Measurements from ENCODE around the gene GAS2L3.
"Not testable (repeated sequence)": the region's sequence is repeated elsewhere in the genome, so short reads cannot be mapped to it uniquely, and the experiment has no call there.

The GAS2L3 gene

DNA sequence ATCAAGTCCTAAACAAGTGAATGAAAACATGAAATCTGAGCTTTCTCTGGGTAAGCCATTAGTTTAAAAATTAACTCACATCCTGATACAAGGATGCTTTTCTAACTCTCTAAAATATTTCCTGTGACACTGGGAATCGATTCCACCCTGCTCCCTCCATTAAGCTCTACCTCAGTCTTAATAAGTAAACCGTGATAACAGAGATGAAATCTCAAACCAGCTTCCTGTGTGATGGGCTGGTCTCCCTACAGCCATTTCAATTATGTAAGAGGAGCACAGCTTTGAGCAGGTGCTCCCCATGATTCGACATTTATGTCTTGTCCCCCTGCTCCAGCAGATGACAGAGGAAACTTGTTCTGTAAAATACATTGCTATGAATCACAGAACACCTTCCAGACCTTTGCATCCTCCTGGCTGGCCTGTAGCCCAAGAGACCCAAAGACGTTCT lies 59.0 kb downstream of the GAS2L3 start:
- H3K4me3 ChIP-seq = no peak overlapping the region

DNA sequence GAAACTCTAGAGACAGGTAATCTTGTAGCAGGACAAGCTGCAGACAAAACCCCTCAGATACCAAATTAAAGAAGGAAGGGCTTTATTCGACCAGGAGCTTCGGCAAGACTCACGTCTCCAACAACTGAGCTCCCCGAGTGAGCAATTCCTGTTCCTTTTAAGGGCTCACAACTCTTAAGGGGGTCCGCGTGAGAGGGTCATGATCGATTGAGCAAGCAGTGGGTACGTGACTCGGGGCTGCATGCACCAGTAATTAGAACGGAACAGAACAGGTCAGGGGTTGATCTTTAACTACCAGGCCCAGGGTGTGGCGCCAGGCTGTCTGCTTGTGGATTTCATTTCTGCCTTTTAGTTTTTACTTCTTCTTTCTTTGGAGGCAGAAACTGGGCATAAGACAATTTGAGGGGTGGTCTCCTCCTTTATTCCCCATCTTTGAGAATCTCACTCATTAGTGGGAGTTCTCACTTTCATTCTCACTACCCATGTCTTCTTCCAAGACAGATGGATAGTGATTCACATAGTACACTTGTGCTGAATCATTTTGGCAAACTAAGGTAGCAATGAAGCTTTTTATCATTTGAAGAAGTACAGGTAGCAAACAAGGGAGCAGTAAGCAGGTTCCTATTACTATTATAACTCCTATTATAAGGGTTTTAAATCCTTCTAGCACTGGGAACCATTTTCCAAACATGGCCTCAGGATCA lies 59.8 kb downstream of the GAS2L3 start:
- H3K36me3 ChIP-seq (ENCODE audit: insufficient read depth, low read length); H3K4me3 ChIP-seq; H3K27ac ChIP-seq; H3K9me3 ChIP-seq (ENCODE audit: low read depth, low read length); DNase-seq (ENCODE audit: low read depth, low spot score); H3K9ac ChIP-seq (ENCODE audit: insufficient read length): not testable (repeated sequence)

More for the DNA sequence above, 59.0 kb downstream of the GAS2L3 start:
- Histone ChIP-seq H3K27ac (no peak overlapping the region), H3K36me3 (ENCODE audit: insufficient read depth, low read length) (no peaks in the 10 kb centered on the region), H3K9ac (ENCODE audit: insufficient read length) (no peak overlapping the region), H3K9me3 (ENCODE audit: low read depth, low read length) (no peaks in the 10 kb centered on the region)
- DNase-seq (ENCODE audit: low read depth, low spot score) = no peak
- no peak for TF ChIP-seq POLR2AphosphoS5 (IDR thresholded peaks at IDR 0.05; ENCODE audit: borderline replicate concordance, low read depth, low read length)
- no peak for TF ChIP-seq EZH2 (IDR thresholded peaks at IDR 0.05)
- no peak for TF ChIP-seq FOXP2 (optimal IDR thresholded peaks at IDR 0.05; ENCODE audit: control extremely low read depth, extremely low read length, insufficient read depth)

DNA sequence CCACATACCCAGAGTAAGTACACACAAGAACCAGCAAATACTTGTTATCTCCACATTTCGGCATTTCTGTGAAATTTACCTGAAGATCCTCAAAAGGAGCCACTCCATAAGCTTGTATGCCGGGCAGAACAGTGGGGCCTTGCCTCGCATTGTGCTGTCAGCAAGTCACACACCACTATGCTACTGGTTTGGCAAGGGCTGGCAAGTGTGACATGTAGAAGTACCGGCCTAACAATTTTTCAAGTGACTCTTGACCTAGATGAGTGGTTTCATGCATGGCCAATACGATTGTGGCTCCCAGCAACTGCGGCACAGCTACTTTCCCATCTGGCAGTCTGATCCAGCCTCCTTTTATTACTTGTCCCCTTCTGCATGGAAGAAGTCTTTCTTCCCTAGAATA lies 69.8 kb downstream of the GAS2L3 start:
- H3K9me3 ChIP-seq (ENCODE audit: low read depth, low read length) = no peaks in the 10 kb centered on the region
- TF ChIP-seq EZH2 (IDR thresholded peaks at IDR 0.05) (no peak), FOXP2 (optimal IDR thresholded peaks at IDR 0.05; ENCODE audit: control extremely low read depth, extremely low read length, insufficient read depth) (no peak), POLR2AphosphoS5 (IDR thresholded peaks at IDR 0.05; ENCODE audit: borderline replicate concordance, low read depth, low read length) (no peak)
- H3K4me3 ChIP-seq = no peak overlapping the region
- no peak overlapping the region for H3K27ac ChIP-seq
- no peak for DNase-seq (ENCODE audit: low read depth, low spot score)
- no peak overlapping the region for H3K9ac ChIP-seq (ENCODE audit: insufficient read length)
- H3K36me3 ChIP-seq (ENCODE audit: insufficient read depth, low read length) = no peaks in the 10 kb centered on the region

DNA sequence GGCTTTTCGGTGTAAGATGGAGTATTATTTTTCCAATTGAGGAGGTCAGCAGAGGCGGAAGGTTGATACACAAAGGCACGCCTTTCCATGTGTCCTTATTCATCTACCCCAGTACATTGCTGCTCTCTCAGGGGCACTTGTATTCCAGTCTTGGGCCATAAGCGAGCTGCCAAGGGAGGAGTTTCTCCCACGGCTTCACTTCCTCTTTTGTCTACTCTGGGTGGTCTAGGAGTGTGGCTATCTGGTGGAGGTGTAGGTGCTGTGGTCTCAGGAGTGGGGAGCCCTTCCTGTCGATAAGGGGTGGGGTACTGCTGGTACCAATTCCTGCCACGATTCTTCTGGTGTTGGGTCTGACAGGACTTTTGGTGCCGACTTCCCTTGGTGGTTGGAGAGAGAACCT lies 73.4 kb downstream of the GAS2L3 start:
- no peak for TF ChIP-seq EZH2 (IDR thresholded peaks at IDR 0.05)
- TF ChIP-seq POLR2AphosphoS5 (IDR thresholded peaks at IDR 0.05; ENCODE audit: borderline replicate concordance, low read depth, low read length) = no peak
- H3K4me3 ChIP-seq = no peak overlapping the region
- no peak overlapping the region for H3K27ac ChIP-seq
- no peak overlapping the region for H3K9ac ChIP-seq (ENCODE audit: insufficient read length)
- no peaks in the 10 kb centered on the region for H3K36me3 ChIP-seq (ENCODE audit: insufficient read depth, low read length)
- H3K9me3 ChIP-seq (ENCODE audit: low read depth, low read length) = no peaks in the 10 kb centered on the region
- DNase-seq (ENCODE audit: low read depth, low spot score) = no peak

DNA sequence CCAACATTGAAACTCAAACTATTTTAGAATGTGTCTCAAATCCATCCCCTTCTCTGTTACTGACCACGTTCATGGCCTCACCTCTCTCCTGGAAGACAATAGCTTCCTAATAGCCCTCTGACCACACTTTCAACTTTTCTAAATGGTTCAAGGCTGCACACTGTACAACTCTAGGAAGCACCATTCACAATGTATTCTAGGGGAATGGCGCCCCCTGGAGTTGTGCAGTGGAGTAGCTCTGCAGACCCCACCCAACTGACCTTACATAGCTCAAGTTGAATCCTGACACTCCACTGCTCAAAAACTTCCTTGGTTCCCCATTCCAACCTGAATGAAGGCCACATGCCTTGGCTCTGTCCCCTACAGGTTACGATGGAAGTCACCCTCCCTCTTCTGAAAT lies 77.6 kb downstream of the GAS2L3 start:
- H3K27ac ChIP-seq = no peak overlapping the region
- no peak overlapping the region for H3K4me3 ChIP-seq
- no peak overlapping the region for H3K9ac ChIP-seq (ENCODE audit: insufficient read length)
- H3K9me3 ChIP-seq (ENCODE audit: low read depth, low read length) = no peaks in the 10 kb centered on the region
- no peaks in the 10 kb centered on the region for H3K36me3 ChIP-seq (ENCODE audit: insufficient read depth, low read length)
- no peak for DNase-seq (ENCODE audit: low read depth, low spot score)
- no peak for TF ChIP-seq FOXP2 (optimal IDR thresholded peaks at IDR 0.05; ENCODE audit: control extremely low read depth, extremely low read length, insufficient read depth)
- no peak for TF ChIP-seq POLR2AphosphoS5 (IDR thresholded peaks at IDR 0.05; ENCODE audit: borderline replicate concordance, low read depth, low read length)
- no peak for TF ChIP-seq EZH2 (IDR thresholded peaks at IDR 0.05)

DNA sequence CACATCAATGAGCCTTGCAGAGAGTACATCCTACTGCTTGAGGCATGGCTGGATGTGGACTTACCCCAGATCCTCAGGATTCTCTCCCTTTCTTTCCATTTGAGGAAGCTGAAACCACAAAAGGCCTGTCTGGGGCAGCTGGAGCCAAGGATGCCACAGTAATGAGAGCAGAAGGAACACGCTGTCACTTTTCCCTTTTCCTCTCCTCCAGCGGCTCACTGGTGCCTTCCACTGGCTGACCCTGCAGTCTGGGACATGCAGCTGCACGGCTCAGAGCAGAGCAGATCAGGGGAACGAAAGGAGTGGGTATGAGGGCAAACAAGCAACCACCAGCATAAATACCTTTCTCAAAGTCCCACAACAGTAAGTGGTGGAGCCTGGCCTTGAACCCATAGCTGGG lies 78.2 kb downstream of the GAS2L3 start:
- H3K36me3 ChIP-seq (ENCODE audit: insufficient read depth, low read length) = no peaks in the 10 kb centered on the region
- H3K4me3 ChIP-seq = no peak overlapping the region
- TF ChIP-seq POLR2AphosphoS5 (IDR thresholded peaks at IDR 0.05; ENCODE audit: borderline replicate concordance, low read depth, low read length) (no peak), EZH2 (IDR thresholded peaks at IDR 0.05) (no peak), FOXP2 (optimal IDR thresholded peaks at IDR 0.05; ENCODE audit: control extremely low read depth, extremely low read length, insufficient read depth) (no peak)
- H3K27ac ChIP-seq = no peak overlapping the region
- DNase-seq (ENCODE audit: low read depth, low spot score) = no peak
- no peaks in the 10 kb centered on the region for H3K9me3 ChIP-seq (ENCODE audit: low read depth, low read length)
- H3K9ac ChIP-seq (ENCODE audit: insufficient read length) = no peak overlapping the region

DNA sequence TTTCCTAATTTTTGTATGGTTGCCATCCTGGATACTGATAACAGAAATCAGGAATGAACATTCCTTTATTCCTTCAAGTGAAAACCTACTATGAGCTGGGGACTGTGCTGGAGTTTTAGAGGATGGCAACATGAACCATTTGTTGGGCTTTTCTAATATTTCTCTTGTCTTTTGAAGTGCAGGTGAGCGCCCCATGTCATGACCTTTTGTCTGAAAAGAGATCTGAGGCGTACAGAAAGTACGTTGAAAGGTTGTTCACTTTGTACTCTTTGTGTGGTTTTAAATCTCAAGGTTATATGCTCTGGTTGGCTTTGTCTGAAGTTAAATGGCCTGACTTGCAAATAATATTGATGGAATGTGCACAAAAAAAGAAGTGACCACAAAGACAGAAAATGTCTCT lies 79.0 kb downstream of the GAS2L3 start:
- no peak overlapping the region for H3K9ac ChIP-seq (ENCODE audit: insufficient read length)
- no peak for DNase-seq (ENCODE audit: low read depth, low spot score)
- H3K9me3 ChIP-seq (ENCODE audit: low read depth, low read length) = no peaks in the 10 kb centered on the region
- TF ChIP-seq FOXP2 (optimal IDR thresholded peaks at IDR 0.05; ENCODE audit: control extremely low read depth, extremely low read length, insufficient read depth) = no peak
- no peak for TF ChIP-seq EZH2 (IDR thresholded peaks at IDR 0.05)
- TF ChIP-seq POLR2AphosphoS5 (IDR thresholded peaks at IDR 0.05; ENCODE audit: borderline replicate concordance, low read depth, low read length) = no peak
- H3K4me3 ChIP-seq = no peak overlapping the region
- H3K27ac ChIP-seq = no peak overlapping the region
- H3K36me3 ChIP-seq (ENCODE audit: insufficient read depth, low read length) = no peaks in the 10 kb centered on the region

DNA sequence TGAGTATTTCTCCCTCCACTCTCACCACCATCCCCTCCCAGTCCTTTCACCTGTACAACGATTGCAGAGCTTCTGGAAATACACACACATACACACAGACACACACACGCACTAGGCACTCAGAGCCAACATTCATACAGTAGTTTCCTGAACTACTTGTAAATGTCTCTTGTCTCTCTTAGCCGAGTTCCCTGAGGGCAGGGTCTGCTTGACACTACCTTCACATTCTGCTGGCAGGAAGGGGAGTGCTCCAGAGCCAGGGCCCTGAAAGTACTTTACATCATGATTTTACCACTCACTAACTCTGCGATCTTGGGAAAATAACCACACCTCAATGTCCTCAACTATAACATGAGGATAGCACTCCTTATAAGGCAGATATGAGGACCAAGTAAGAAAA lies 82.7 kb downstream of the GAS2L3 start:
- Histone ChIP-seq H3K9ac (ENCODE audit: insufficient read length) (no peak overlapping the region), H3K27ac (no peak overlapping the region), H3K9me3 (ENCODE audit: low read depth, low read length) (no peaks in the 10 kb centered on the region), H3K36me3 (ENCODE audit: insufficient read depth, low read length) (no peaks in the 10 kb centered on the region), H3K4me3 (no peak overlapping the region)
- DNase-seq (ENCODE audit: low read depth, low spot score) = no peak
- no peak for TF ChIP-seq POLR2AphosphoS5 (IDR thresholded peaks at IDR 0.05; ENCODE audit: borderline replicate concordance, low read depth, low read length)
- TF ChIP-seq EZH2 (IDR thresholded peaks at IDR 0.05) = no peak
- TF ChIP-seq FOXP2 (optimal IDR thresholded peaks at IDR 0.05; ENCODE audit: control extremely low read depth, extremely low read length, insufficient read depth) = no peak

DNA sequence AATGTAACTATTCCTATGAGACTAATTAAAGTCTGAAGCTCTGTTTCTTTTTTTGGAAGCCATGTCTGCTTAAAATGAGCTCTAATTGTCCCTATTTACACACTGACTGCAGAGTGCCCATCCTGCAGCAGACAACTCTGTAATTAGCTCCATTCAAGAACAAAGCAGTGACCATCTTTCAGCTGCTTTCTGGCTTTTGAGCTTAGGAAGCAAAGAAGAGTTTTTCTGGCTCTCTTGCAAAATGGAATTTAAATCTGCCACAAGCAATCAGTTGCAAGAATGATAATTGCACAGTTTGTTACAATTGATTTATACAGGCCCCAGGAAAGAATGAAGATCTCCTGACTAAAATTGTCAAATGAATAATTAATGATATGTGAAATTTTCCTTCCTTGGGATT lies 83.4 kb downstream of the GAS2L3 start:
- TF ChIP-seq EZH2 (IDR thresholded peaks at IDR 0.05) (no peak), POLR2AphosphoS5 (IDR thresholded peaks at IDR 0.05; ENCODE audit: borderline replicate concordance, low read depth, low read length) (no peak), FOXP2 (optimal IDR thresholded peaks at IDR 0.05; ENCODE audit: control extremely low read depth, extremely low read length, insufficient read depth) (no peak)
- DNase-seq (ENCODE audit: low read depth, low spot score) = no peak

More for the DNA sequence above, 83.4 kb downstream of the GAS2L3 start:
- no peaks in the 10 kb centered on the region for H3K9me3 ChIP-seq (ENCODE audit: low read depth, low read length)
- no peak overlapping the region for H3K4me3 ChIP-seq
- H3K27ac ChIP-seq = no peak overlapping the region
- no peaks in the 10 kb centered on the region for H3K36me3 ChIP-seq (ENCODE audit: insufficient read depth, low read length)
- no peak overlapping the region for H3K9ac ChIP-seq (ENCODE audit: insufficient read length)
